SK-N-SH (cell line): ENCODE results near the gene LARP6. TPM values are rescaled to one million over a fixed set of nuclear protein-coding genes. Genes with fewer than 3 reads are reported as not detected.

Experiments
- CTCF ChIA-PET: fragments of 300-600, 350-600 bp; formaldehyde crosslinking; extraction: SDS; loops from one replicate; lab custom pipeline; 2021; lab: Yijun Ruan, JAX
- POLR2A ChIA-PET: fragments of 350-600 bp; sonication (Branson Sonifier 250); formaldehyde crosslinking; extraction: SDS; loops from one replicate; lab custom pipeline; 2020; ENCODE audit warnings: antibody characterized with exemption, inconsistent platforms; lab: Yijun Ruan, JAX
- DNase-seq: peaks from one replicate; pipeline ENCODE4 v3.0.0; 2012
- H2AFZ ChIP-seq: fragments of 200-600 bp; sonication (generic); 2 replicates; pipeline ENCODE4 v1.8.1; 2016; ENCODE audit warnings: antibody characterized with exemption, mild to moderate bottlenecking, low read depth
- H3F3A ChIP-seq: fragments of 200-600 bp; sonication (generic); replicated peaks from 2 replicates; pipeline ENCODE3; 2016; ENCODE audit warnings: antibody characterized with exemption, mild to moderate bottlenecking; ENCODE audit not compliant: insufficient read depth
- H3K27ac ChIP-seq, 2 experiments: fragments of 200-500 bp in 1 of 2; fragments of 200-600 bp in 1 of 2; sonication (Bioruptor generic) in 1 of 2; sonication (generic), shearing (Covaris generic) in 1 of 2; 2 replicates each; pipeline versions ENCODE4 v1.5.1 to v1.6.1; 2014 to 2016; ENCODE audit warnings: low read depth in 2 of 2, inconsistent platforms in 1 of 2, low read length in 1 of 2, mild to moderate bottlenecking in 1 of 2, mixed read lengths in 1 of 2
- H3K27me3 ChIP-seq: fragments of 200-600 bp; sonication (generic), shearing (Covaris generic); 2 replicates; pipeline ENCODE4 v1.6.1; 2016; ENCODE audit warnings: mixed run types; ENCODE audit not compliant: insufficient read depth
- H3K36me3 ChIP-seq, 2 experiments: fragments of 200-500 bp in 1 of 2; fragments of 200-600 bp in 1 of 2; sonication (Bioruptor generic) in 1 of 2; sonication (generic) in 1 of 2; replicated peaks in 1 of 2; 2 replicates each; pipeline versions ENCODE3 to v1.5.1; 2014 to 2016; ENCODE audit warnings: low read length in 1 of 2, mild to moderate bottlenecking in 1 of 2; ENCODE audit not compliant: insufficient read depth in 2 of 2, control insufficient read depth in 1 of 2
- H3K4me1 ChIP-seq, 2 experiments: fragments of 200-500 bp in 1 of 2; fragments of 200-600 bp in 1 of 2; sonication (Bioruptor generic) in 1 of 2; sonication (generic), shearing (Covaris generic) in 1 of 2; 2 replicates each; pipeline versions ENCODE4 v1.5.1 to v1.6.1; 2014 to 2016; ENCODE audit warnings: low read depth in 1 of 2, low read length in 1 of 2, mixed run types in 1 of 2; ENCODE audit not compliant: insufficient read depth in 2 of 2, control insufficient read depth in 1 of 2
- H3K4me2 ChIP-seq: fragments of 200-600 bp; sonication (generic), shearing (Covaris generic); 2 replicates; pipeline ENCODE4 v1.6.1; 2017; ENCODE audit warnings: mixed run types
- H3K4me3 ChIP-seq, 2 experiments: fragments of 200-500 bp in 1 of 2; fragments of 200-600 bp in 1 of 2; sonication (Bioruptor generic) in 1 of 2; sonication (generic), shearing (Covaris generic) in 1 of 2; 2 replicates each; pipeline versions ENCODE4 v1.5.1 to v1.8.1; 2014 to 2016; ENCODE audit warnings: low read depth in 2 of 2, inconsistent platforms in 1 of 2, low read length in 1 of 2, mild to moderate bottlenecking in 1 of 2, mixed read lengths in 1 of 2, moderate library complexity in 1 of 2
- H3K79me2 ChIP-seq: fragments of 200-600 bp; sonication (generic); 2 replicates; pipeline ENCODE4 v1.8.1; 2017; ENCODE audit warnings: mild to moderate bottlenecking; ENCODE audit not compliant: insufficient read depth
- H3K9ac ChIP-seq: fragments of 200-600 bp; sonication (generic); 2 replicates; pipeline ENCODE4 v1.6.1; 2017; ENCODE audit warnings: mixed run types
- H3K9me2 ChIP-seq: fragments of 200-600 bp; sonication (generic); 2 replicates; pipeline ENCODE4 v1.6.1; 2017; ENCODE audit warnings: mixed run types
- H3K9me3 ChIP-seq: fragments of 200-600 bp; sonication (generic); 2 replicates; pipeline ENCODE4 v1.6.1; 2017; ENCODE audit warnings: mixed run types, mild to moderate bottlenecking, moderate library complexity
- H4K20me1 ChIP-seq: fragments of 200-600 bp; sonication (generic); 2 replicates; pipeline ENCODE4 v1.6.1; 2017; ENCODE audit warnings: mild to moderate bottlenecking, mixed run types; ENCODE audit not compliant: insufficient read depth
- RFX5 ChIP-seq: IDR thresholded peaks from 2 replicates; pipeline ENCODE4 v1.6.1; 2012; ENCODE audit warnings: mild to moderate bottlenecking, improper control_type of control experiment, low read length
- TAF1 ChIP-seq: IDR thresholded peaks from 2 replicates; pipeline ENCODE4 v1.6.1; 2012; ENCODE audit warnings: low read depth, mild to moderate bottlenecking, low read length, moderate library complexity, borderline replicate concordance
- USF2 ChIP-seq: fragments of 150-350 bp; IDR thresholded peaks from 2 replicates; pipeline ENCODE4 v1.6.1; 2017; ENCODE audit warnings: antibody characterized with exemption, low read length, low read depth, borderline replicate concordance
- WGBS: methylation state at CpG from one replicate; pipeline ENCODE4 v1.1.6; 2017; ENCODE audit warnings: low lambda C conversion rate; 5-methylcytosine and 5-hydroxymethylcytosine counted together
- polyA plus RNA-seq, 3 experiments: library from polyadenylated mRNA; depleted of rRNA; stranded (reverse); fragments of >200 nt; gene quantifications; 2 replicates each; pipeline ENCODE4 v1.2.3, GENCODE V29; 2012

The LARP6 gene
- polyA plus RNA-seq, 1 of the 3 experiments (the other 2 are of a cell fraction) = 236 TPM

- TF ChIP-seq TAF1 = no peak
Observed at GRCh38 chr15:70783041-70783440, 70.9 kb downstream of the LARP6 start (continued).

- no peaks in the 10 kb centered on the region for H4K20me1 ChIP-seq
- TF ChIP-seq RFX5 = no peak
- no peak for TF ChIP-seq USF2
- H2AFZ ChIP-seq = no peak overlapping the region
- WGBS = 79% methylated on average over 5 of the region's 5 CpGs
- DNase-seq = no peak
- H3K4me3 ChIP-seq = no peak overlapping the region
- H3F3A ChIP-seq = peaks cover 39% of the 10 kb centered on the region
- ChIA-PET CTCF (no interaction called here), POLR2A (no interaction called here)
- H3K27ac ChIP-seq = no peak overlapping the region
- peaks cover 0 to 25% of the 10 kb centered on the region in 2 experiments; a peak in 2 of 4 replicates for H3K4me1 ChIP-seq
- H3K9me3 ChIP-seq = no peaks in the 10 kb centered on the region
- no peaks in the 10 kb centered on the region for H3K27me3 ChIP-seq
- H3K9ac ChIP-seq = no peak overlapping the region
- H3K79me2 ChIP-seq = no peaks in the 10 kb centered on the region
- no peaks in the 10 kb centered on the region for H3K36me3 ChIP-seq
- peak overlapping the region; percentile 9; the same call in 1 of the 2 replicates for H3K4me2 ChIP-seq
- H3K9me2 ChIP-seq = no peaks in the 10 kb centered on the region
Observed at GRCh38 chr15:70781236-70781635, 72.7 kb downstream of the LARP6 start.

Other genes with a start within 250 kb of the LARP6 start
- 35.9 and 57.1 TPM in 2 replicates for gene UACA, start 90.6 kb downstream of the LARP6 start, polyA plus RNA-seq (2012; rRNA removed)
- 2.9 and 3.2 TPM in 2 replicates for gene THAP10, start 38.3 kb upstream of the LARP6 start, polyA plus RNA-seq (2012; rRNA removed)
- 7.2 and 10.4 TPM in 2 replicates for gene LRRC49, start 38.7 kb upstream of the LARP6 start, polyA plus RNA-seq (2012; rRNA removed)